GM12892 (cell line): ENCODE measurements around the gene CABP4.

Experiments
- DNase-seq: peaks from one replicate; pipeline ENCODE4 v3.0.0; 2011; ENCODE audit not compliant: insufficient read length
- FAIRE-seq: peaks from 2 replicates; lab custom pipeline; 2011; peaks lifted over from hg19 to GRCh38; lab: Jason Lieb, UNC
- POLR2A ChIP-seq: IDR thresholded peaks from 2 replicates; pipeline ENCODE4 v1.6.1; 2011; ENCODE audit warnings: low read depth, low read length, control low read depth
- POLR2AphosphoS5 ChIP-seq: IDR thresholded peaks from 2 replicates; pipeline ENCODE4 v1.6.1; 2011; ENCODE audit warnings: low read depth, low read length, control low read depth
- TAF1 ChIP-seq: IDR thresholded peaks from 2 replicates; pipeline ENCODE4 v1.6.1; 2011; ENCODE audit warnings: low read depth, mild to moderate bottlenecking, control low read depth, low read length, borderline replicate concordance

Gene CABP4

GRCh38 chr11:67411785-67412152 lies 43.4 kb upstream of the CABP4 start:
- TF ChIP-seq POLR2AphosphoS5 (no peak), POLR2A (no peak), TAF1 (no peak)
- DNase-seq: no peak
- FAIRE-seq: peak; percentile 89

- FAIRE-seq (peak; percentile 63), DNase-seq (no peak)
- TF ChIP-seq TAF1 (no peak), POLR2AphosphoS5 (no peak), POLR2A (no peak)
These were observed 42.5 kb upstream of the CABP4 start for GRCh38 chr11:67412495-67413179.

- FAIRE-seq (peak; percentile 30), DNase-seq (no peak)
- TF ChIP-seq TAF1: no peak
- no peak for TF ChIP-seq POLR2A
- no peak for TF ChIP-seq POLR2AphosphoS5
These were observed 41.8 kb upstream of the CABP4 start for GRCh38 chr11:67413266-67413849.

- DNase-seq: no peak
- FAIRE-seq: no peak
- TF ChIP-seq POLR2A (no peak), POLR2AphosphoS5 (no peak), TAF1 (no peak)
These were observed 39.5 kb upstream of the CABP4 start, which contains the start of gene CARNS1 for GRCh38 chr11:67415501-67416304. Gene CARNS1 (plus strand): TSS chr11:67415678. CDS start chr11:67416200, 522 bp downstream.

- FAIRE-seq: peak; percentile 66
- TF ChIP-seq POLR2AphosphoS5 (no peak), POLR2A (no peak), TAF1 (no peak)
- DNase-seq: no peak
These were observed 38.5 kb upstream of the CABP4 start for GRCh38 chr11:67416416-67417335.

- no peak for FAIRE-seq
- DNase-seq: no peak
- no peak for TF ChIP-seq POLR2A
- no peak for TF ChIP-seq TAF1
- no peak for TF ChIP-seq POLR2AphosphoS5
These were observed 37.7 kb upstream of the CABP4 start for GRCh38 chr11:67417425-67417824.

GRCh38 chr11:67418476-67419281 lies 36.5 kb upstream of the CABP4 start:
- FAIRE-seq (peak; percentile 68), DNase-seq (no peak)
- TF ChIP-seq POLR2AphosphoS5 (no peak), TAF1 (no peak), POLR2A (no peak)

- TF ChIP-seq TAF1 (no peak), POLR2A (no peak), POLR2AphosphoS5 (no peak)
- FAIRE-seq (no peak), DNase-seq (no peak)
These were observed 35.7 kb upstream of the CABP4 start for GRCh38 chr11:67419325-67420049.

GRCh38 chr11:67420147-67420645 lies 35.0 kb upstream of the CABP4 start:
- DNase-seq (no peak), FAIRE-seq (no peak)
- TF ChIP-seq POLR2A (no peak), TAF1 (no peak), POLR2AphosphoS5 (no peak)
